Measurements from ENCODE around the gene SSBP1. TPM values are rescaled to one million over a fixed set of nuclear protein-coding genes. Genes with fewer than 3 reads are reported as not detected.
"Not testable (repeated sequence)": the region's sequence is repeated elsewhere in the genome, so short reads cannot be mapped to it uniquely, and the experiment has no call there.

Gene SSBP1
- total RNA-seq, 1 experiment from 2014 or later = 396 TPM

DNA sequence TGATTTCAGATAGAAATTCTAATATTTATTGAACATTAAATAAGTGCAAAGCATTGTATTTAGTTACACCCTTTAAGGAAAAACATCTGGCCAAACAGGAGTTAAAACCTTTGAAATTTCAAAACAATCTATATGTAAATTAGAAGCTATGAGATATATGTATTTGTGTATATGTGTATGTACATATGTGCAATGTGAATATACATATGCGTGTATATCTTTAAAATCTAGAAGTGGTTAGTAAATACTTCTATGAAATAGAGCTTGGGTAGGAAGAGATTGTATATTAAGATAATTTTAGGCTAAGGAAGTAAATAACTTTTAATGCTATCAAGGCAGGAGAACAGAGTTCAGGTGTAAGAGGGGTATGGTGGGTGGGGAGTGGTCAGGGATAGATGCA, 20.7 kb upstream of the SSBP1 start:
- DNase-seq = no peak
- Histone ChIP-seq H3K9me3 (replicated peaks) (no peaks in the 10 kb centered on the region), H3K27me3 (no peaks in the 10 kb centered on the region; the same call in 1 of the 2 replicates), H3K36me3 (no peaks in the 10 kb centered on the region), H3K27ac (no peak overlapping the region), H3K4me1 (no peaks in the 10 kb centered on the region), H3K4me3 (no peak overlapping the region)

- Histone ChIP-seq H3K27ac (no peak overlapping the region), H3K4me1 (no peaks in the 10 kb centered on the region), H3K4me3 (no peak overlapping the region), H3K27me3 (peaks cover 7% of the 10 kb centered on the region), H3K9me3 (replicated peaks) (no peaks in the 10 kb centered on the region), H3K36me3 (no peaks in the 10 kb centered on the region)
- DNase-seq = no peak
Measured at GRCh38 chr7:141722529-141722928, 15.6 kb upstream of the SSBP1 start.

DNA sequence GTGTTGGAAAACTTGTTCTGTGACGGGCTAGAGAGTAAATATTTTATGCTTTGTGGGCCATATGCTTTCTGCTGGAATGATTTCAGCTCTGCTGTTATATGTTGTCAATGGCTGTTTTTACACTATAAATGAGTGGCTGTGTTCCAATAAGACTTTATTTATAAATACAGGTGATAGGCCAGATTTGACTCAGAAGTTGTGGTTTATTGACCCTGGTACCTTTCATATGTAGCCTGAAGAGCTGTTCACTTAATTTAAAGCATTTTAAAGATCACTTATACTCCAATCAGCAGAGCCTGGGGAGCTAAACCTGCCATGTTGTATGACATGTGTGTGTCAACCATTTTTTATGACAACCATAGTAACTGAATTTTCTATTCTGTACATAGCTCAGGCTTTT, 9.1 kb upstream of the SSBP1 start:
- no peaks in the 10 kb centered on the region for H3K4me1 ChIP-seq
- DNase-seq = no peak
- H3K27ac ChIP-seq = no peak overlapping the region
- H3K4me3 ChIP-seq = no peak overlapping the region
- H3K36me3 ChIP-seq = no peaks in the 10 kb centered on the region
- H3K9me3 ChIP-seq (replicated peaks) = no peaks in the 10 kb centered on the region
- H3K27me3 ChIP-seq = peaks cover 7% of the 10 kb centered on the region

DNA sequence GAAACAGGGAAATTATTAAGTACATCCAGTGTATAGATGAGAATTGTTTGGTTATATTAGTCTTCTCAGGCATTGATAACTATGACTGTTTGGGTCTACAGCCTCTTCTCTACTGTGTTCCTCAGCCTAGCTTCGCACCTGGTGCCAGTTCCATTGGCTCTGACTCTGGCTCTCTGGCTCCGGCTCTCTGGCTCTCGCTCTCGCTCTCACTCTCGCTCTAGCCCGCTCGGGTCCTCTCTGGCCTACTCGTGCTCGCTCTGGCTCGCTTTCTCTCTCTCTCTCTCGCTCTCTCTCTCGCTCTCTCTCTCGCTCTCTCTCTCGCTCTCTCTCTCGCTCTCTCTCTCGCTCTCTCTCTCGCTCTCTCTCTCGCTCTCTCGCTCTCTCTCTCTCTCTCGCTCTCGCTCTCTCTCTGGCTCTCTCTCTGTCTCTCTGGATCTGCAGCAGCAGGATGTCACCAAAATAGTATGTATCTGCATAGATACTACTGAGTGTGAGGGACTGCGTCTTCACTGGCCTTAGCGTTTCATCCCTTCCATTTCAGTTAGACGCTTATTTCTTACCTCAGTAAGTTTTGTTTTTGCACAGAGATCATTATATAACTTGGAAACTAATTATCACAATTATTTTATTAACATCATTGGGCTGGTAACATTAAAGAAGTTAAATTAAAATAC, 6.5 kb upstream of the SSBP1 start:
- H3K9me3 ChIP-seq (replicated peaks) = no peaks in the 10 kb centered on the region
- no peak for DNase-seq
- no peak overlapping the region for H3K27ac ChIP-seq
- H3K4me1 ChIP-seq = no peaks in the 10 kb centered on the region
- H3K27me3 ChIP-seq = no peaks in the 10 kb centered on the region
- H3K36me3 ChIP-seq = no peaks in the 10 kb centered on the region
- no peak overlapping the region for H3K4me3 ChIP-seq

DNA sequence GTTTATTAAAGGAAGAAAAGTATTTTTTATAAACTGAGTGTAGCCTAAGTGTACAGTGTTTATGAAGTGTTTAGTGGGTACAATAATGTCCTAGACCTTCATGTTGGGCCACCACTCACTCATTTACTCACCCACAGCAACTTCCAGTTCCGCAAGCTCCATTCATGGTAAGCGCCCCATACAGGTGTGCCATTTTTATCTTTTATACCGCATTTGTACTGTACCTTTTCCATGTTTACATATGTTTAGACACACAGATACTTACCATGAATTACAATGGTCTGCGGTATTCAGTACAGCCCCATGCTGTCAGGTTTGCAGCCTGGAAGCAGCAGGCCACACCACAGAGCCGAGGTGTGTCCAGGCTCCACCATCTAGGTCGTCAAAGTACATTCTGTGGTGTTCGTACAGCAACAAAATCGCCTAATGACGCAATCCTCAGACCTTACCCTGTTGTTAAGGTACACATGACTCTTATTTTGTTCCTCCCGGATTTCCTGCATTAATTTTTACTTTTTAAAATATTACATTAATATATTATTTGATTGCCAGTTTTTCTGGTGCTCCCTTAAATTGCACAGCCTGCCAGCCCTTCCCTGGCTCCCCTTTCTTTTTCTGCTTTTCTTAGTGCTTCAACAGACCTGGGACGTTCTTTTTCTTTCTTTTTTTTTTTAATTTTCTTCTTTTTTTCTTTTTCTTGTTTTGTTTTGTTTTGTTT, 881 bp upstream of the SSBP1 start:
- peak overlapping the region; percentile 65; the same call in 1 of the 2 replicates for H3K27ac ChIP-seq
- peak in 1 of 2 experiments; percentile 25 for DNase-seq
- H3K27me3 ChIP-seq = no peaks in the 10 kb centered on the region
- peak overlapping the region; percentile 82 for H3K4me3 ChIP-seq
- H3K36me3 ChIP-seq = peaks cover 25% of the 10 kb centered on the region
- no peaks in the 10 kb centered on the region for H3K4me1 ChIP-seq
- no peaks in the 10 kb centered on the region for H3K9me3 ChIP-seq (replicated peaks)

DNA sequence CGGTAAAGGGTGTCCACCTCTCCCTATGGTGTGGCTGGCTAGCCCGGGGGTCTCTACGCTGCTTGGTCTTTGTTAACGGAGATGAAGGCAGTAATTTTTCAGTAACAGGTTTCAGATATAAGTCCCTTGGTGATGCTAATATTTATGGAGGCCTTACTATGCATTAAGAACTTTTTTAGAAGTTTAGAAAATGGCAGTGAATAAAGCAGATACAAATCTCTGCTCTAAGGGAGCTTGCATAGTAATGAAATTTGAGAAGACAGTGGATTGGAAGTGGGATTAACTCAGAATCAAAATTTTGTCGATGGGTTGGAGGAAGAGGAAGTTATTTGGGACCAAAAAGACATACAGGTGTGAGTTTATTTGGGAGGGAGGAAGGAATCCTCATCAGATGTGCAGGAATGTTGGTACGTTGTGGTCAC, 445 bp downstream of the SSBP1 start:
- H3K9me3 ChIP-seq (replicated peaks) = no peaks in the 10 kb centered on the region
- DNase-seq = no peak
- H3K27ac ChIP-seq = peak overlapping the region; percentile 65
- H3K4me1 ChIP-seq = no peaks in the 10 kb centered on the region
- H3K4me3 ChIP-seq = peak overlapping the region; percentile 82
- no peaks in the 10 kb centered on the region for H3K27me3 ChIP-seq
- H3K36me3 ChIP-seq = peaks cover 37% of the 10 kb centered on the region

DNA sequence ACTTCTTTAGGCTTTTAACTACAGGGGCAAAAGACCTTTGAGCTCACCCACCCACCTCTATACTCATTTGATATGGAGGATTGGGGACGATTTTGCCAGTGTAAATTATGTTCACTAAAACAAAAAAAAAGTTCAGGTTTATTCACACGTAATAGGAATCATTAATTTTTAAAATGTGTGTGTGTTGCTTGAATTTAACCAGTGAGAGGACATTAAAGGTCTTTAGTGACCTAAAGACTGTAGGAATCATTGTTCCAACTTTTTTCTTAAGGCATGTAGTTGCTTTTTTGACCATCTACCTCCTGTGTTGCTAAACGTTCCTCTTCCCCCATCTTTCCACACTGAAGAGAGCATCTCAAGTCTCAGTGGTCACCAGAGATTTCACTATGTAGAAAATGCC, 1.1 kb downstream of the SSBP1 start:
- H3K9me3 ChIP-seq (replicated peaks) = no peaks in the 10 kb centered on the region
- no peaks in the 10 kb centered on the region for H3K4me1 ChIP-seq
- no peaks in the 10 kb centered on the region for H3K27me3 ChIP-seq
- H3K36me3 ChIP-seq = peaks cover 43% of the 10 kb centered on the region
- peak overlapping the region; percentile 82 for H3K4me3 ChIP-seq
- no peak for DNase-seq
- H3K27ac ChIP-seq = no peak overlapping the region

DNA sequence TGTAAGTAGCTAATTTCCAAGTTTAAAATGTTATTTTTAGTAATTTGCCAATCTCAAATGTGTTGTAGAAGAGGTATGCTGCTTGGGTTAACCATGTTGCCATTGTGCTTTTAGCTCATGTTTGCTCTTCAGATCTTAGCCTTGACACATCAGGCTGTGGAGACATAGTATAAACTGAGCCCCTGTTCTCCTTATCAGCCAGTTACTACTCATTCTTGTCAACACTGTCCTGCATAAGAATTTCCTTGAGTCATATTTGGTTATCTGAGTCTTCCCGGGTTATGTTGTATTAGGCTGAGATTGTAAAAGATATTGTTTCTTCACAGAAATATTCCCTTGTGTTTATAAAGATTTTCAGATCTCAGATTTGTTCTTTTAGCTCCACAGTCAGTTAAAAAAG, 4.1 kb downstream of the SSBP1 start:
- Histone ChIP-seq H3K27me3 (no peaks in the 10 kb centered on the region), H3K27ac (no peak overlapping the region), H3K4me3 (no peak overlapping the region), H3K9me3 (replicated peaks) (no peaks in the 10 kb centered on the region), H3K4me1 (no peaks in the 10 kb centered on the region), H3K36me3 (peaks cover 72% of the 10 kb centered on the region)
- DNase-seq = no peak

DNA sequence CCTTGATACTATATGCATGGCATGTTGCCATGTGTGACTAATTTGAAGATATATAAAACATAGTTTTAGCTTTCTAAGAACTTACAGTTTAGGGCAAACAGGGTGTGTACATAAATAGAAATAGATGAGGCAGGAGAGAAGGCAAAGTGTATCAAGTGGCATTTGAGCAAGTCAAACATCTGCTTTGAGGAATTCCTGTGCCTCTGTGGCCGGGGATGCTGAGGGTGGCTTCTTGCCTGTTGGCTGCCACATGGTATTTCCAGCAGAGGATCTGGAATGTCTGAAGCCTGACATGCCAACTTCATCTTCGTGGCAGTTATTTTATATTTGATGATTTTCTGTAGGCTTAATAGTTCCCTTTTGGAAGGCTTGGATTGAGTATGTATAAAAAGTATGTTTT, 6.0 kb downstream of the SSBP1 start:
- H3K36me3 ChIP-seq = peaks cover 85% of the 10 kb centered on the region
- DNase-seq = no peak
- H3K9me3 ChIP-seq (replicated peaks) = no peaks in the 10 kb centered on the region
- no peaks in the 10 kb centered on the region for H3K4me1 ChIP-seq
- no peak overlapping the region for H3K4me3 ChIP-seq
- no peaks in the 10 kb centered on the region for H3K27me3 ChIP-seq
- no peak overlapping the region for H3K27ac ChIP-seq

GRCh38 chr7:141748396-141748795, 10.2 kb downstream of the SSBP1 start:
- DNase-seq = no peak
- Histone ChIP-seq H3K36me3 (peaks cover 93% of the 10 kb centered on the region), H3K4me3 (no peak overlapping the region), H3K27ac (no peak overlapping the region), H3K27me3 (no peaks in the 10 kb centered on the region), H3K9me3 (replicated peaks) (peaks cover 24% of the 10 kb centered on the region), H3K4me1 (no peaks in the 10 kb centered on the region)

DNA sequence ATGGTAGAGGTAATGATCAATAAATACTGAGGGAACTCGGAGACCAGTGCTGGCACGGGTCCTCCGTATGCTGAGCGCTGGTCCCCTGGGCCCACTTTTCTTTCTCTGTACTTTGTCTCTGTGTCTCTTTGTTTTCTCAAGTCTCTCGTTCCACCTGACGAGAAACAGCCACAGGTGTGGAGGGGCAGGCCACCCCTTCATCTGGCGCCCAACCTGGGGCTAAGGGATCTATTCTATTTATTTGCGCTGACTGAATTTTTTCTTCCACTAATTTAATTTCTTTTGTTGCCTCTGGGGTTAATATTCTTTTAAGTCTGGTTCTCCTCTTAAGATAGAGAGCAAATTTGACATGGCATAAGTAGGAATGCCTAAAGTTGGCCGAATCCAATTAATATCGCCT, 13.7 kb downstream of the SSBP1 start:
- not testable (repeated sequence) for H3K27me3 ChIP-seq, H3K4me3 ChIP-seq, H3K27ac ChIP-seq, H3K4me1 ChIP-seq
- Histone ChIP-seq H3K36me3 (peaks cover 72% of the 10 kb centered on the region), H3K9me3 (replicated peaks) (peaks cover 24% of the 10 kb centered on the region)
- peak; percentile 27 to 50 for DNase-seq

- no peak overlapping the region for H3K27ac ChIP-seq
- H3K9me3 ChIP-seq (replicated peaks) = peaks cover 24% of the 10 kb centered on the region
- H3K36me3 ChIP-seq = peaks cover 73% of the 10 kb centered on the region
- H3K4me3 ChIP-seq = no peak overlapping the region
- H3K27me3 ChIP-seq = no peaks in the 10 kb centered on the region
- no peaks in the 10 kb centered on the region for H3K4me1 ChIP-seq
- DNase-seq = peak in 1 of 2 experiments; percentile 20
Measured at GRCh38 chr7:141752634-141753033, 14.5 kb downstream of the SSBP1 start.

DNA sequence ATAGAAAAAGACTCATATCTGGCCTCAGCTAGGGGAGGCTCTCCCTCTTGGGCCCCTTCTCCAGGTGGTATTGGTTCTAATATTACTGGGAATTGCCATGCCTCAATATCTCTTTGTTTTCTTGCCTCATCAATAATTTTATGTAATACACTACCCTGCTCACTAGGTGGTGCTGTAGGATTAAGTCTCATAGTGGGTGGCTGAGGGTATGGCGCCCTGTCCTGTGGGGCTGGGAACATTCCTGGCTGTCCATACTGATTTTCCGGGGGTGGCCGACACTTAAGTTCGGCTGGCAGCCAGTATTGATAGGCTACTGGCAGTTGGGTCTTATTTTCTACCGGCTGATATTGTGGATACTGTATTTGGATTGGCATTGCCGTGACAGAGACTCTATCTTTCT, 16.8 kb downstream of the SSBP1 start:
- Histone ChIP-seq H3K36me3 (peaks cover 70% of the 10 kb centered on the region), H3K9me3 (replicated peaks) (peaks cover 19% of the 10 kb centered on the region), H3K27ac (no peak overlapping the region), H3K27me3 (no peaks in the 10 kb centered on the region), H3K4me3 (no peak overlapping the region), H3K4me1 (no peaks in the 10 kb centered on the region)
- peak; percentile 13 to 61 for DNase-seq

GRCh38 chr7:141763797-141764196, 25.6 kb downstream of the SSBP1 start, which contains the start of gene TAS2R3:
TAS2R3 (plus strand) TSS chr7:141764097; CDS start chr7:141764159, 62 bp downstream.
- no peak for DNase-seq
- H3K27ac ChIP-seq = no peak within 1 kb of the TSS
- H3K4me1 ChIP-seq = no peaks in the 10 kb centered on the region
- no peak within 1 kb of the TSS for H3K4me3 ChIP-seq
- peaks cover 14% of the 10 kb centered on the region for H3K36me3 ChIP-seq
- no peaks in the 10 kb centered on the region for H3K27me3 ChIP-seq
- H3K9me3 ChIP-seq (replicated peaks) = no peaks in the 10 kb centered on the region

DNA sequence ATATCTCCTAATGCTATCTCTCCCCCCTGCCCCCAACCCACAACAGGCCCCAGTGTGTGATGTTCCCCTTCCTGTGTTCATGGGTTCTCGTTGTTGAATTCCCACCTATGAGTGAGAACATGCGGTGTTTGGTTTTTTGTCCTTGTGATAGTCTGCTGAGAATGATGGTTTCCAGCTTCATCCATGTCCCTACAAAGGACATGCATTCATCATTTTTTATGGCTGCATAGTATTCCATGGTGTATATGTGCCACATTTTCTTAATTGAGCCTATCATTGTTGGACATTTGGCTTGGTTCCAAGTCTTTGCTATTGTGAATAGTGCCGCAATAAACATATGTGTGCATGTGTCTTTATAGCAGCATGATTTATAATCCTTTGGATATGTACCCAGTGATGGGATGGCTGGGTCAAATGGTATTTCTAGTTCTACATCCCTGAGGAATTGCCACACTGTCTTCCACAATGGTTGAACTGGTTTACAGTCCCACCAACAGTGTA, 32.0 kb downstream of the SSBP1 start:
- not testable (repeated sequence) for H3K9me3 ChIP-seq (replicated peaks); DNase-seq; H3K27me3 ChIP-seq; H3K27ac ChIP-seq; H3K36me3 ChIP-seq; H3K4me1 ChIP-seq; H3K4me3 ChIP-seq

All from SJCRH30 (cell line).